B cell (primary cell): ENCODE results near the gene EPSTI1. TPM values are rescaled to one million over a fixed set of nuclear protein-coding genes. Genes with fewer than 3 reads are reported as not detected.

Experiments used
- ATAC-seq: fragments of 200-7000 bp; cut with Tn5 transposase; one replicate; pipeline ENCODE4 v1.10.0; 2021; ENCODE audit warnings: low read depth, mild to moderate bottlenecking, moderate number of reproducible peaks, moderate library complexity
- CTCF ChIA-PET: fragments of 350-600 bp; sonication (Branson Sonifier 250); formaldehyde crosslinking; loops from one replicate; lab custom pipeline; 2021; ENCODE audit warnings: antibody characterized with exemption, inconsistent platforms; lab: Charles Lee
- POLR2A ChIA-PET: fragments of 350-600 bp; sonication (Branson Sonifier 250); formaldehyde crosslinking; loops from one replicate; lab custom pipeline; 2021; ENCODE audit warnings: antibody characterized with exemption; lab: Charles Lee
- DNase-seq: peaks from one replicate; pipeline ENCODE4 v3.0.0; 2013
- H2AFZ ChIP-seq: 2 replicates; pipeline ENCODE4 v1.6.1; 2012; ENCODE audit warnings: mild to moderate bottlenecking, low read depth, low read length; ENCODE audit not compliant: insufficient read depth, poor library complexity, severe bottlenecking
- H3K27ac ChIP-seq, 2 donors: 1 replicate in 1 of 2; 2 replicates in 1 of 2; pipeline ENCODE4 v1.5.1; 2012 to 2013; ENCODE audit warnings: low read length in 2 of 2, mild to moderate bottlenecking in 2 of 2, moderate library complexity in 1 of 2
- H3K27me3 ChIP-seq, 4 experiments: fragments of 200-600 bp in 1 of 4; sonication (generic) in 1 of 4; replicated peaks in 1 of 4; 1 replicate in 2 of 4; 2 replicates in 2 of 4; pipeline versions ENCODE4 v1.6.1 to v1.7.0; 2013 to 2016; ENCODE audit warnings: low read length in 3 of 4, mild to moderate bottlenecking in 2 of 4, mixed read lengths in 1 of 4, moderate library complexity in 1 of 4; ENCODE audit not compliant: insufficient read depth in 4 of 4, control insufficient read depth in 3 of 4; ENCODE audit errors: control extremely low read depth in 1 of 4
- H3K36me3 ChIP-seq, 2 experiments: replicated peaks in 1 of 2; 1 replicate in 1 of 2; 2 replicates in 1 of 2; pipeline versions ENCODE4 v1.6.1 to v1.7.1; 2013; ENCODE audit warnings: low read length in 1 of 2; ENCODE audit not compliant: insufficient read depth in 2 of 2, control insufficient read depth in 1 of 2; ENCODE audit errors: control extremely low read depth in 1 of 2, extremely low read depth in 1 of 2
- H3K4me1 ChIP-seq, 2 donors: fragments of 200-600 bp in 1 of 2; sonication (generic) in 1 of 2; 1 replicate in 1 of 2; 2 replicates in 1 of 2; pipeline versions ENCODE4 v1.5.1 to v1.6.1; 2013 to 2017; ENCODE audit warnings: low read length in 2 of 2; ENCODE audit not compliant: control insufficient read depth in 2 of 2, insufficient read depth in 2 of 2
- H3K4me2 ChIP-seq: replicated peaks from 2 replicates; pipeline ENCODE3; 2012; ENCODE audit warnings: mild to moderate bottlenecking, low read depth, low read length; ENCODE audit not compliant: poor library complexity, severe bottlenecking
- H3K4me3 ChIP-seq, 5 experiments: fragments of 200-600 bp in 1 of 5; sonication (generic) in 1 of 5; 1 replicate in 3 of 5; 2 replicates in 2 of 5; pipeline versions ENCODE4 v1.5.1 to v1.7.0; 2011 to 2016; ENCODE audit warnings: low read length in 4 of 5, mild to moderate bottlenecking in 4 of 5, low read depth in 2 of 5, control low read depth in 1 of 5, moderate library complexity in 1 of 5; ENCODE audit not compliant: insufficient read depth in 1 of 5; ENCODE audit errors: control extremely low read depth in 1 of 5, extremely low read depth in 1 of 5
- H3K79me2 ChIP-seq: fragments of 200-600 bp; sonication (generic); one replicate; pipeline ENCODE4 v1.6.0; 2016; ENCODE audit warnings: low read length; ENCODE audit not compliant: control insufficient read depth, insufficient read depth
- H3K9ac ChIP-seq: fragments of 200-600 bp; sonication (generic); 2 replicates; pipeline ENCODE4 v1.6.1; 2017; ENCODE audit warnings: mild to moderate bottlenecking, low read length, moderate library complexity
- H3K9me3 ChIP-seq, 3 donors: one replicate each; pipeline versions ENCODE4 v1.6.1 to v1.7.1; 2013; ENCODE audit warnings: low read length in 2 of 3; ENCODE audit not compliant: control insufficient read depth in 2 of 3, insufficient read depth in 1 of 3; ENCODE audit errors: control extremely low read depth in 1 of 3
- H4K20me1 ChIP-seq: 2 replicates; pipeline ENCODE4 v1.6.0; 2012; ENCODE audit warnings: mild to moderate bottlenecking, low read length; ENCODE audit not compliant: insufficient read depth, control insufficient read depth, poor library complexity, severe bottlenecking
- H3K27ac Mint-ChIP-seq: one replicate; pipeline ENCODE4 v1.8.0; 2021; ENCODE audit warnings: mixed read lengths
- H3K27me3 Mint-ChIP-seq: one replicate; pipeline ENCODE4 v1.8.0; 2021; ENCODE audit warnings: mixed read lengths
- H3K4me1 Mint-ChIP-seq: one replicate; pipeline ENCODE4 v1.8.0; 2021; ENCODE audit warnings: mixed read lengths
- H3K4me3 Mint-ChIP-seq: one replicate; pipeline ENCODE4 v1.8.0; 2021; ENCODE audit warnings: mixed read lengths
- H3K9me3 Mint-ChIP-seq: one replicate; pipeline ENCODE4 v1.8.0; 2022; ENCODE audit warnings: mixed read lengths; ENCODE audit not compliant: insufficient read depth
- CTCF ChIP-seq: fragments of 200-600 bp; IDR thresholded peaks from one replicate; pipeline ENCODE4 v1.8.0; 2022; ENCODE audit warnings: antibody characterized with exemption, mild to moderate bottlenecking
- EZH2 ChIP-seq: IDR thresholded peaks from 2 replicates; pipeline ENCODE4 v1.6.1; 2012; ENCODE audit warnings: borderline replicate concordance, low read depth, mild to moderate bottlenecking, moderate library complexity, low read length; ENCODE audit not compliant: insufficient read depth, poor library complexity, severe bottlenecking
- WGBS: methylation state at CpG from one replicate; pipeline ENCODE4 v1.1.5; 2013; ENCODE audit warnings: missing lambda C conversion rate; ENCODE audit not compliant: insufficient coverage; 5-methylcytosine and 5-hydroxymethylcytosine counted together
- intact Hi-C: fragments of 100-400 bp; cut with micrococcal nuclease; formaldehyde crosslinking; loops from one replicate; pipeline ENCODE4 v1.10.0; 2022
- polyA plus RNA-seq: library from polyadenylated mRNA; depleted of rRNA; stranded (reverse); fragments of >200 nt; gene quantifications from 2 replicates; pipeline ENCODE4 v1.2.3, GENCODE V29; 2012
- total RNA-seq, 2 donors: library from RNA; stranded (reverse); fragments of 120-200 nt in 1 of 2; gene quantifications; 1 replicate in 1 of 2; 2 replicates in 1 of 2; pipeline versions ENCODE4 v1.2.3 to v1.2.4, GENCODE V29; 2013 to 2022

The EPSTI1 gene
- total and polyA plus RNA-seq, 2 donors (not counting 1 experiment from before 2014, with no cell fraction given) = 13.4 to 41.8 TPM

- ATAC-seq (no peak), DNase-seq (no peak)
- H3K4me1 ChIP-seq = no peaks in the 10 kb centered on the region
- CTCF ChIA-PET = interaction anchor here (1.6 kb wide), 1 partner anchor 17 kb away, joined by 5 read pairs; the partner anchor contains the start of gene DNAJC15
- no peak overlapping the region for H3K27ac ChIP-seq
- no peak overlapping the region for H3K9ac ChIP-seq
- TF ChIP-seq EZH2 = no peak
- no peak for TF ChIP-seq CTCF
- H3K79me2 ChIP-seq = no peaks in the 10 kb centered on the region
- no peaks in the 10 kb centered on the region for H3K27me3 ChIP-seq
- peaks cover 0 to 4% (median 0%) of the 10 kb centered on the region in 3 donors for H3K9me3 ChIP-seq
- no peaks in the 10 kb centered on the region for H3K27me3 Mint-ChIP-seq
- H3K9me3 Mint-ChIP-seq = no peaks in the 10 kb centered on the region
- POLR2A ChIA-PET = no interaction called here
- H4K20me1 ChIP-seq = no peaks in the 10 kb centered on the region
- H3K4me3 ChIP-seq = no peak overlapping the region
- no peak overlapping the region for H2AFZ ChIP-seq
- H3K4me3 Mint-ChIP-seq = no peak overlapping the region
- H3K4me1 Mint-ChIP-seq = no peaks in the 10 kb centered on the region
- intact Hi-C loops = no loop called here
- H3K4me2 ChIP-seq = no peak overlapping the region
- no peak overlapping the region for H3K27ac Mint-ChIP-seq
- H3K36me3 ChIP-seq = no peaks in the 10 kb centered on the region
- WGBS = no CpG with 5 or more reads among the region's 3 CpGs
Measured at GRCh38 chr13:43005460-43006236, 13.6 kb upstream of the EPSTI1 start.

DNA sequence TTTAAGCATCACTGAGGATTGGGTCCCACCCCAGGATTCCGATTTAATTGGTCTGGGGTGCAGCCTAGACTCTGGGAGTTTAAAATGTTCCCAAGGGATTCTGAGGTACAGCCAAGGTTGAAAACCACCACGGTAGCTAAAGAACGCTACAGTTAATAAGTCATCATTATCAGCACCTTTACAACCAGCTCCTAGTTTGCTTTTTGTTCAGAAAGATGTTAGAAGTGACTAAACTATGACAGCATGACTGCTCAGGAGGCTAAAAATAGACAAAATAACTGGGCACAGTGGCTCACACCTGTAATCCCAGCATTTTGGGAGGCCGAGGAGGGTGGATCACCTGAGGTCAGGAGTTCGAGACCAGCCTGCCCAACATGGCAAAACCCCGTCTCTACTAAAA lies 11.7 kb upstream of the EPSTI1 start:
- no peak for ATAC-seq
- WGBS = 100% methylated on average over 2 of the region's 6 CpGs
- TF ChIP-seq EZH2 (no peak), CTCF (no peak)
- Histone ChIP-seq H3K79me2 (no peaks in the 10 kb centered on the region), H3K4me2 (no peak overlapping the region), H3K36me3 (no peaks in the 10 kb centered on the region), H2AFZ (no peak overlapping the region), H3K27me3 (no peaks in the 10 kb centered on the region), H3K4me3 (no peak overlapping the region), H3K9me3 (peaks cover 0 to 4% (median 0%) of the 10 kb centered on the region in 3 donors), H3K4me1 (no peaks in the 10 kb centered on the region), H3K27ac (no peak overlapping the region), H3K9ac (no peak overlapping the region), H4K20me1 (no peaks in the 10 kb centered on the region)
- intact Hi-C loops = no loop called here
- H3K27ac Mint-ChIP-seq = no peak overlapping the region
- no peaks in the 10 kb centered on the region for H3K27me3 Mint-ChIP-seq
- no peak for DNase-seq
- ChIA-PET CTCF (interaction anchor here (0.6 to 1.5 kb wide), 2 partner anchors 11 to 22 kb away, joined by 6 read pairs; partner anchors contain the start of gene EPSTI1), POLR2A (no interaction called here)
- H3K4me1 Mint-ChIP-seq = no peaks in the 10 kb centered on the region
- no peaks in the 10 kb centered on the region for H3K9me3 Mint-ChIP-seq
- H3K4me3 Mint-ChIP-seq = no peak overlapping the region
